K562 treated with DMSO at 1 percent for 12 hours (cell line): Measurements from ENCODE around the gene VPS13C. TPM values are rescaled to one million over a fixed set of nuclear protein-coding genes. Genes with fewer than 3 reads are reported as not detected.

Experiments used
- total RNA-seq: library from RNA; unstranded; fragments of 300-600 nt; gene quantifications from 2 replicates; pipeline ENCODE4 v1.2.3, GENCODE V29; 2022; ENCODE audit not compliant: insufficient read depth

Gene VPS13C, protein sequence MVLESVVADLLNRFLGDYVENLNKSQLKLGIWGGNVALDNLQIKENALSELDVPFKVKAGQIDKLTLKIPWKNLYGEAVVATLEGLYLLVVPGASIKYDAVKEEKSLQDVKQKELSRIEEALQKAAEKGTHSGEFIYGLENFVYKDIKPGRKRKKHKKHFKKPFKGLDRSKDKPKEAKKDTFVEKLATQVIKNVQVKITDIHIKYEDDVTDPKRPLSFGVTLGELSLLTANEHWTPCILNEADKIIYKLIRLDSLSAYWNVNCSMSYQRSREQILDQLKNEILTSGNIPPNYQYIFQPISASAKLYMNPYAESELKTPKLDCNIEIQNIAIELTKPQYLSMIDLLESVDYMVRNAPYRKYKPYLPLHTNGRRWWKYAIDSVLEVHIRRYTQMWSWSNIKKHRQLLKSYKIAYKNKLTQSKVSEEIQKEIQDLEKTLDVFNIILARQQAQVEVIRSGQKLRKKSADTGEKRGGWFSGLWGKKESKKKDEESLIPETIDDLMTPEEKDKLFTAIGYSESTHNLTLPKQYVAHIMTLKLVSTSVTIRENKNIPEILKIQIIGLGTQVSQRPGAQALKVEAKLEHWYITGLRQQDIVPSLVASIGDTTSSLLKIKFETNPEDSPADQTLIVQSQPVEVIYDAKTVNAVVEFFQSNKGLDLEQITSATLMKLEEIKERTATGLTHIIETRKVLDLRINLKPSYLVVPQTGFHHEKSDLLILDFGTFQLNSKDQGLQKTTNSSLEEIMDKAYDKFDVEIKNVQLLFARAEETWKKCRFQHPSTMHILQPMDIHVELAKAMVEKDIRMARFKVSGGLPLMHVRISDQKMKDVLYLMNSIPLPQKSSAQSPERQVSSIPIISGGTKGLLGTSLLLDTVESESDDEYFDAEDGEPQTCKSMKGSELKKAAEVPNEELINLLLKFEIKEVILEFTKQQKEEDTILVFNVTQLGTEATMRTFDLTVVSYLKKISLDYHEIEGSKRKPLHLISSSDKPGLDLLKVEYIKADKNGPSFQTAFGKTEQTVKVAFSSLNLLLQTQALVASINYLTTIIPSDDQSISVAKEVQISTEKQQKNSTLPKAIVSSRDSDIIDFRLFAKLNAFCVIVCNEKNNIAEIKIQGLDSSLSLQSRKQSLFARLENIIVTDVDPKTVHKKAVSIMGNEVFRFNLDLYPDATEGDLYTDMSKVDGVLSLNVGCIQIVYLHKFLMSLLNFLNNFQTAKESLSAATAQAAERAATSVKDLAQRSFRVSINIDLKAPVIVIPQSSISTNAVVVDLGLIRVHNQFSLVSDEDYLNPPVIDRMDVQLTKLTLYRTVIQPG (N-terminal part only)
- 5.7 and 19.1 TPM in 2 replicates for total RNA-seq

DNA sequence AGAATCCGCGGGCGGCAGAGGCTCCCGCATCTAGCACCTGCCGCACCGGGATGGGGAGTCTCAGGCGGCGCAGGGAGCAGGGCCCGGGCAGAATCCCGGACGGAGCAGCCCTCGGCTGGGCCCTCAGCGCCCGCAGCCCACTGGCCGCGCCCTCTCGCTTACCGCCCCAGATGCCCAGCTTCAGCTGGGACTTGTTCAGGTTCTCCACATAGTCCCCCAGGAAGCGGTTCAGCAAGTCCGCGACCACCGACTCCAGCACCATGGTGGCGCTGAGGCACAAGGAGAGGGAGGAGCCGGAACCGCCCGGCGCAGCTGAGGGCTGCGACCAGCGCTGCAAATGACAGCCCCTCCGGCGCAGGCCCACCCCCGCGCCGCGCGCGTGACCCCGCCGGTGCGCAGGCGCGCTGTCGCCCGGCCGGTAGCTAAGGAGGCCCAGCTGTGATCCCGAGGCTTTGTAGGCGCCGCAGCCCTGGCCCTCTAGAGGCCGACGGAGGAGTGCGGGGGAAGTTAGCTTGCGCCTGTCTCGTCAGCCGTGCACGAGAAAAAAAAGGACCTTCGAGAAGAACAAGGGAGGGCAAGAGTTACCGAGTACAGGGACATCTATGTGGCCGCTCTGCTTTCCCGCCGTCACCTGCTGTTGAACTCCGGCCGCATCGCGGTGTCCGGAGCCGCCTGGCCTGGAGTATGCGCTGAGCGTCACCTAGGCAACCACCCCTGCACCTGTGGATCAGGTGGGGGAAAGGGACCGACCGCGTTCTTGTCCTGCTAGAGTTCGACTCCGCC is at the start of gene VPS13C:
Gene VPS13C (minus strand): TSS at position 335 of the 783 bp plus-strand sequence. CDS start 73 bp downstream, at position 262.

GRCh38 chr15:62066663-62067447 is 6.6 kb upstream of the VPS13C start, which contains the start of gene C2CD4A:
Gene C2CD4A, plus strand, starts transcription at chr15:62066977. Its CDS starts 637 bp downstream, at chr15:62067614.

Other genes starting within 250 kb of the VPS13C start
- gene C2CD4A, start 6.5 kb upstream of the VPS13C start, total RNA-seq: not detected in 2 replicates
- 0.58 and 0.75 TPM in 2 replicates for gene C2CD4B, start 104.8 kb upstream of the VPS13C start, total RNA-seq